ENCODE data around the gene ZNRD2. TPM values are rescaled to one million over a fixed set of nuclear protein-coding genes. Genes with fewer than 3 reads are reported as not detected.
A peak's percentile ranks its signal among the peaks of the same experiment; 100 is the strongest.

Gene ZNRD2
- total RNA-seq, 1 experiment from 2014 or later, result 31.7 TPM

GRCh38 chr11:65615950-65616574 is 45.8 kb downstream of the ZNRD2 start:
- no peaks in the 10 kb centered on the region for H3K9me2 ChIP-seq (replicated peaks; ENCODE audit: insufficient read depth, low read length)
- H3K27me3 ChIP-seq (ENCODE audit: low read length), result no peaks in the 10 kb centered on the region
- H3K9me3 ChIP-seq (ENCODE audit: low read length), result no peaks in the 10 kb centered on the region
- peak overlapping the region; percentile 83 for H3K27ac ChIP-seq (ENCODE audit: low read length)
- H3K79me2 ChIP-seq (ENCODE audit: low read length), result peaks cover 61% of the 10 kb centered on the region
- H3K4me2 ChIP-seq (ENCODE audit: low read depth, low read length, poor library complexity, severe bottlenecking), result peak overlapping the region; percentile 98
- H3K4me1 ChIP-seq (ENCODE audit: low read length), result peaks cover 35% of the 10 kb centered on the region
- peak overlapping the region; percentile 90 for H3K9ac ChIP-seq (ENCODE audit: low read length)
- H2AFZ ChIP-seq (ENCODE audit: low read length), result no peak overlapping the region
- H3K36me3 ChIP-seq (ENCODE audit: insufficient read depth, low read length), result 0 out of 2 replicates have a peak, but pooled peaks cover 3% of the 10 kb centered on the region
- DNase-seq, result peak; percentile 84
- H4K20me1 ChIP-seq (ENCODE audit: insufficient read depth, low read depth, low read length), result peaks cover 29% of the 10 kb centered on the region
- H3K4me3 ChIP-seq (ENCODE audit: low read length), result peak overlapping the region; percentile 92

GRCh38 chr11:65616575-65617001 is 46.3 kb downstream of the ZNRD2 start:
- DNase-seq, result no peak
- H3K36me3 ChIP-seq (ENCODE audit: insufficient read depth, low read length), result 0 out of 2 replicates have a peak, but pooled peaks cover 3% of the 10 kb centered on the region
- H3K4me1 ChIP-seq (ENCODE audit: low read length), result peaks cover 30% of the 10 kb centered on the region
- H3K27ac ChIP-seq (ENCODE audit: low read length), result peak overlapping the region; percentile 83; the same call in 1 of the 2 replicates
- H2AFZ ChIP-seq (ENCODE audit: low read length), result no peak overlapping the region
- H3K79me2 ChIP-seq (ENCODE audit: low read length), result peaks cover 58% of the 10 kb centered on the region
- H3K4me3 ChIP-seq (ENCODE audit: low read length), result peak overlapping the region; percentile 92
- no peaks in the 10 kb centered on the region for H3K27me3 ChIP-seq (ENCODE audit: low read length)
- no peaks in the 10 kb centered on the region for H3K9me2 ChIP-seq (replicated peaks; ENCODE audit: insufficient read depth, low read length)
- H3K9me3 ChIP-seq (ENCODE audit: low read length), result no peaks in the 10 kb centered on the region
- H3K9ac ChIP-seq (ENCODE audit: low read length), result peak overlapping the region; percentile 90
- peaks cover 29% of the 10 kb centered on the region for H4K20me1 ChIP-seq (ENCODE audit: insufficient read depth, low read depth, low read length)
- peak overlapping the region; percentile 98 for H3K4me2 ChIP-seq (ENCODE audit: low read depth, low read length, poor library complexity, severe bottlenecking)

- peaks cover 23% of the 10 kb centered on the region for H3K4me1 ChIP-seq (ENCODE audit: low read length)
- no peak for DNase-seq
- peak overlapping the region; percentile 92 for H3K4me3 ChIP-seq (ENCODE audit: low read length)
- no peaks in the 10 kb centered on the region for H3K9me3 ChIP-seq (ENCODE audit: low read length)
- peak overlapping the region; percentile 98 for H3K4me2 ChIP-seq (ENCODE audit: low read depth, low read length, poor library complexity, severe bottlenecking)
- no peaks in the 10 kb centered on the region for H3K9me2 ChIP-seq (replicated peaks; ENCODE audit: insufficient read depth, low read length)
- H4K20me1 ChIP-seq (ENCODE audit: insufficient read depth, low read depth, low read length), result peaks cover 29% of the 10 kb centered on the region
- no peak overlapping the region for H2AFZ ChIP-seq (ENCODE audit: low read length)
- 0 out of 2 replicates have a peak, but pooled peaks cover 3% of the 10 kb centered on the region for H3K36me3 ChIP-seq (ENCODE audit: insufficient read depth, low read length)
- no peak overlapping the region for H3K27ac ChIP-seq (ENCODE audit: low read length)
- no peaks in the 10 kb centered on the region for H3K27me3 ChIP-seq (ENCODE audit: low read length)
- peaks cover 51% of the 10 kb centered on the region for H3K79me2 ChIP-seq (ENCODE audit: low read length)
- H3K9ac ChIP-seq (ENCODE audit: low read length), result peak overlapping the region; percentile 90
These were observed 47.0 kb downstream of the ZNRD2 start for GRCh38 chr11:65617136-65617850.

- peaks cover 14% of the 10 kb centered on the region for H3K4me1 ChIP-seq (ENCODE audit: low read length)
- no peak overlapping the region for H3K27ac ChIP-seq (ENCODE audit: low read length)
- no peak overlapping the region for H3K4me2 ChIP-seq (ENCODE audit: low read depth, low read length, poor library complexity, severe bottlenecking)
- H3K79me2 ChIP-seq (ENCODE audit: low read length), result peaks cover 43% of the 10 kb centered on the region
- H3K9me3 ChIP-seq (ENCODE audit: low read length), result no peaks in the 10 kb centered on the region
- no peaks in the 10 kb centered on the region for H3K9me2 ChIP-seq (replicated peaks; ENCODE audit: insufficient read depth, low read length)
- H4K20me1 ChIP-seq (ENCODE audit: insufficient read depth, low read depth, low read length), result peaks cover 29% of the 10 kb centered on the region
- no peak overlapping the region for H2AFZ ChIP-seq (ENCODE audit: low read length)
- DNase-seq, result no peak
- H3K4me3 ChIP-seq (ENCODE audit: low read length), result no peak overlapping the region
- H3K36me3 ChIP-seq (ENCODE audit: insufficient read depth, low read length), result 0 out of 2 replicates have a peak, but pooled peaks cover 3% of the 10 kb centered on the region
- no peaks in the 10 kb centered on the region for H3K27me3 ChIP-seq (ENCODE audit: low read length)
- no peak overlapping the region for H3K9ac ChIP-seq (ENCODE audit: low read length)
These were observed 47.9 kb downstream of the ZNRD2 start for GRCh38 chr11:65617990-65618751.

GRCh38 chr11:65618763-65619162 is 48.5 kb downstream of the ZNRD2 start:
- Histone ChIP-seq H3K4me1 (ENCODE audit: low read length) (peaks cover 12% of the 10 kb centered on the region), H3K36me3 (ENCODE audit: insufficient read depth, low read length) (0 out of 2 replicates have a peak, but pooled peaks cover 3% of the 10 kb centered on the region), H2AFZ (ENCODE audit: low read length) (no peak overlapping the region), H3K9me3 (ENCODE audit: low read length) (no peaks in the 10 kb centered on the region), H4K20me1 (ENCODE audit: insufficient read depth, low read depth, low read length) (peaks cover 29% of the 10 kb centered on the region), H3K4me2 (ENCODE audit: low read depth, low read length, poor library complexity, severe bottlenecking) (no peak overlapping the region), H3K4me3 (ENCODE audit: low read length) (no peak overlapping the region), H3K79me2 (ENCODE audit: low read length) (peaks cover 37% of the 10 kb centered on the region), H3K27me3 (ENCODE audit: low read length) (no peaks in the 10 kb centered on the region), H3K27ac (ENCODE audit: low read length) (no peak overlapping the region), H3K9ac (ENCODE audit: low read length) (no peak overlapping the region), H3K9me2 (replicated peaks; ENCODE audit: insufficient read depth, low read length) (no peaks in the 10 kb centered on the region)
- no peak for DNase-seq

GRCh38 chr11:65619281-65619928 is 49.1 kb downstream of the ZNRD2 start:
- no peaks in the 10 kb centered on the region for H3K9me2 ChIP-seq (replicated peaks; ENCODE audit: insufficient read depth, low read length)
- no peaks in the 10 kb centered on the region for H3K27me3 ChIP-seq (ENCODE audit: low read length)
- H3K27ac ChIP-seq (ENCODE audit: low read length), result no peak overlapping the region
- H2AFZ ChIP-seq (ENCODE audit: low read length), result no peak overlapping the region
- no peak overlapping the region for H3K4me2 ChIP-seq (ENCODE audit: low read depth, low read length, poor library complexity, severe bottlenecking)
- H3K9me3 ChIP-seq (ENCODE audit: low read length), result no peaks in the 10 kb centered on the region
- H3K4me3 ChIP-seq (ENCODE audit: low read length), result no peak overlapping the region
- peaks cover 31% of the 10 kb centered on the region for H3K79me2 ChIP-seq (ENCODE audit: low read length)
- H3K9ac ChIP-seq (ENCODE audit: low read length), result no peak overlapping the region
- peaks cover 29% of the 10 kb centered on the region for H4K20me1 ChIP-seq (ENCODE audit: insufficient read depth, low read depth, low read length)
- no peak for DNase-seq
- peaks cover 12% of the 10 kb centered on the region for H3K4me1 ChIP-seq (ENCODE audit: low read length)
- 0 out of 2 replicates have a peak, but pooled peaks cover 3% of the 10 kb centered on the region for H3K36me3 ChIP-seq (ENCODE audit: insufficient read depth, low read length)

GRCh38 chr11:65620666-65621065 is 50.4 kb downstream of the ZNRD2 start:
- no peak for DNase-seq
- peaks cover 12% of the 10 kb centered on the region for H3K4me1 ChIP-seq (ENCODE audit: low read length)
- no peaks in the 10 kb centered on the region for H3K9me3 ChIP-seq (ENCODE audit: low read length)
- H3K9me2 ChIP-seq (replicated peaks; ENCODE audit: insufficient read depth, low read length), result no peaks in the 10 kb centered on the region
- no peak overlapping the region for H3K4me2 ChIP-seq (ENCODE audit: low read depth, low read length, poor library complexity, severe bottlenecking)
- H2AFZ ChIP-seq (ENCODE audit: low read length), result no peak overlapping the region
- no peaks in the 10 kb centered on the region for H3K27me3 ChIP-seq (ENCODE audit: low read length)
- peaks cover 29% of the 10 kb centered on the region for H4K20me1 ChIP-seq (ENCODE audit: insufficient read depth, low read depth, low read length)
- H3K79me2 ChIP-seq (ENCODE audit: low read length), result peaks cover 28% of the 10 kb centered on the region
- no peak overlapping the region for H3K9ac ChIP-seq (ENCODE audit: low read length)
- H3K27ac ChIP-seq (ENCODE audit: low read length), result no peak overlapping the region
- H3K36me3 ChIP-seq (ENCODE audit: insufficient read depth, low read length), result 0 out of 2 replicates have a peak, but pooled peaks cover 3% of the 10 kb centered on the region
- H3K4me3 ChIP-seq (ENCODE audit: low read length), result no peak overlapping the region

Measured in Karpas-422 (cell line).